LoVo (cell line): ENCODE measurements around the gene LPCAT1.
"Not testable (repeated sequence)": the region's sequence is repeated elsewhere in the genome, so short reads cannot be mapped to it uniquely, and the experiment has no call there.

ENCODE experiments used
- DNase-seq: peaks from one replicate; pipeline ENCODE4 v3.0.0-alpha.2; 2016; ENCODE audit warnings: low spot score

LPCAT1 gene

GRCh38 chr5:1521671-1522600 is 1.8 kb downstream of the LPCAT1 start:
- DNase-seq, result no peak

- no peak for DNase-seq
Observed at GRCh38 chr5:1520791-1521453, 2.8 kb downstream of the LPCAT1 start.

DNA sequence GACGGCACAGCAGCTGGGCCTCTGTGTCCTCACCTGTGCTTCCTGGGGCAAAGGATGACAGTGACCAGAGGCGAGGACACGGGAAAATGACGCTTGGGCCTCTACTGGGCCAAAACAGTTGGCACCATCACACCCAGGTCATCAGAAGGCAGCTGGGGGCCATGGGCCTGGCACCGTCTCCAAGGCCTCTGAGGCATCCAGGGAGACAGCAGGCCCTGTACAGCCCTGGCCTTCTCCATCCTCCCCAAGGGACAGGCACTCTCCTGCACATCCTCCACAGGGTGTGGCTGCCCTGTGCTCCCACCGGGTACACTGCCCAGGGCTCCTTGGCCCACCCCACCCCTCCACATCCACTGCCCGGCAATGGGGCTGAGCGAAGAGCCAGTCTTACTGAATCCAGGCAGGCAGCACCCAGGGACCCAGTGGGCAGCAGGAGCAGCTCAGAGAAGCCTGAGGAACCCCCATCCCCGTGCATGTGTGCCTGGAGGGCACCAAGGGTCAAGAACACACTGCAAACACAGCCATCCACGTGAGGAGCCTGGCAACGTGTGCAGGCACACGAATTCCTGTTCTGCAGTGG is 4.0 kb downstream of the LPCAT1 start:
- no peak for DNase-seq

DNA sequence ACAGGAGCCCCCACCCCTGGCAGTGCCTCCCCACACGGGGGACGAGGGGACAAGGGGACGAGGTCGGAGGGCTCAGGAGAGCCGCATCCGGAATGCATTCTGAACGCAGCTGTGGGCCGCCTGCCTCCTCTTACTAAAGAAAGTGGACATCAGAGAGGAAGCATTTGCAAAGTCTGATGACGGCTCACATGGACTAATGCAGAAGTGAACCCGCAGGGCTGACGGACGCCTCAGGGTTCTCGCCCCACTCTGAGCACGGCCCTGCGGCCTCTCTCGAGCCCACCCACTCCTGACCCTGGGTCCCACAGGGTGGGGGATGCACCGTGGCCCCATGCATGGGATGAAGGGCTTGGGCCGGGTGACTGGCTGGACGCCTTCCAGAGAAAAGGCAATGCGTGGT is 5.9 kb downstream of the LPCAT1 start:
- DNase-seq, result no peak

DNA sequence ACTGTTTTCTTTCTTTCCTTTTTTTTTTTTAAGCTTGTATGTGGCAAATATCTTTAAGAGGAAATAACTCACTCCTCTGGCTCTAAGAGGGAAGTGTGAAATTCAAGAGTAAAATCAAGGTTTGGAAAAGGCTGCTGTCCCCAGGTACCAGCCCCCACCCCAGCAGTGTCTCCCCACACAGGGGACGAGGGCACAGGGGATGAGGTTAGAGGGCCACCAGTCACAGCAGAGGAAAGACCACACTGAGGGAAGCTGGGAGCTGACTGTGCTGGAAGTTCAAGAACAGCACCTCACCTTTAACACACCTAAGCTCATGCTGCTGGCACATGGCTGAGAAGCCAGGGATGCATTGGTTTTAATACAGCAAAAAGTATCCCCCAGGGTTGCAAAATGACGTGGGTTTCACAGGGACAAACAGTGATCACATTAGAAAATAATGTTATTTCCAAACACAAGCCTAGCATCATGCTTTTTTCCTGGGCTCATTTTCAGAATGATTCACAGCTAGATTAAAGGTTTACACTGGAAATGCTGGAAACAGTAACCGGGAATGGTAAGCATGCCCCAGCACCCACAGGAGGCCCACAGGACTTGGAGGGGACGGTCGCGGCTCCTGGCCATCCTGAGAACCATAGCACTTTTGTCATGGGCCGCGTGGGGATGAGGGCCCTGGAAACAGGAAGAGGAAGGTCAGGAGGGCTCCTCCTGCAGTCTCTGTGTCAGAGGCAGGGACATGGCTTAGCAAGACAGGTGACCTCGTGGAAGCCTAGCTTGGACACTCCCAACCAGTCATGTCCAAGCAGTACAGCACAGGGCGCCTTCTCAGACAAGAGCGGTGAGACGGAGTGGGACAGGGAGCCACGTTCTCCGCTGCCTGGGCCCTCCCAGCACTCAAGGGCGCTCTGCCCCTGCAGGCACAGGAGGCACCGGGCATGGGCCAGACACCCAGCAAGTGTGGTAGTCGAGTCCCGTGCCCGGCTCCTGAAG is 6.9 kb downstream of the LPCAT1 start:
- DNase-seq, result no peak

DNA sequence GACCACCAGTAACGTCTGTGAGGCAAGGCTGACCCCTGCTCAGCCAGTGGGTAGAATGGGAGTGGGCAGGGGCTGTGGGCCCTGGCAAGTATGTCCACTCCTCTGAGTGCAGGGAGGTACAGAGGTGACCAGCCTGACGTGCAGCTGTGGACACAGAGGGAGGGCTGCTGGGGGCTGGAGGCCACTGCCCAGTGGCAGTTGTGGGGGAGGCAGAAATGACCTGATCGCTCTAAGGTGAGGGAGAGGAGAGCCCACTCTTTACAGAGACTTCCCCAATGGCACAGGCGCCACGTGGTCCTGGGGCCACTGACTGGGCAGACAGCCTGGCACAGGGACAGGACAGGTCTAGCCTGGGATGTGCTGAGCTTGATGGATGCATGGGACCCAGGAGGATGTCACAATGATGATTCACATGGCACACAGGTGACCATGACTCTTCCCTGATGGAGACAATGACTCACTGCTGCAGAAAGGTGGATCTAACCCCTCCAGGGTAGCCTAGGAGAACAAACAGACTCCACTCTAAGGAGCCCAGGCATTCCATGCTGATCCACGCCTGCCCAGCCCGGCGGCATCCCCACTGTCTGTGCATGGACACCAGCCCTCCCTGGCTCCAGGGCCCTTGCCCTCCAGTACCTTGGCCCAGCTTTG is 7.7 kb downstream of the LPCAT1 start:
- DNase-seq, result peak; percentile 80

GRCh38 chr5:1515311-1515920 is 8.3 kb downstream of the LPCAT1 start:
- no peak for DNase-seq

DNA sequence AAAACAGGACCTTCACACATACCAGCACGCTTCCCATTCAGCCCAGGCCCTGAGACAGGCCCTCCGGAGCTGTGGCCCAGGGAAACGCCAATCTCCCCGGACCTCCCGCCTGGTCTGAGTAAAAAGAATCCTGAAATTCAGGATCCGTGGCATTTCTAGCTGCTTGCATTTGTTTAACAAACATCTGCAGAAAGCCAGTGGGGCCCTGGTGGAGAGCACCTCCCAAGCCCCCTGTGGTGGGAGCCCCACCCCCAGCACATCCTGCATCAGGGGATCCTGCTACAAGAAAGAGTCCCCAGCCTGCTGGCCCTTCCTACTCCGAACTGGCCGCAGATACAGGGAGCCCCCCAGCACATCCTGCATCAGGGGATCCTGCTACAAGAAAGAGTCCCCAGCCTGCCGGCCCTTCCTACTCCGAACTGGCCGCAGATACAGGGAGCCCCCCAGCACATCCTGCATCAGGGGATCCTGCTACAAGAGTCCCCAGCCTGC is 8.9 kb downstream of the LPCAT1 start:
- DNase-seq, result not testable (repeated sequence)

DNA sequence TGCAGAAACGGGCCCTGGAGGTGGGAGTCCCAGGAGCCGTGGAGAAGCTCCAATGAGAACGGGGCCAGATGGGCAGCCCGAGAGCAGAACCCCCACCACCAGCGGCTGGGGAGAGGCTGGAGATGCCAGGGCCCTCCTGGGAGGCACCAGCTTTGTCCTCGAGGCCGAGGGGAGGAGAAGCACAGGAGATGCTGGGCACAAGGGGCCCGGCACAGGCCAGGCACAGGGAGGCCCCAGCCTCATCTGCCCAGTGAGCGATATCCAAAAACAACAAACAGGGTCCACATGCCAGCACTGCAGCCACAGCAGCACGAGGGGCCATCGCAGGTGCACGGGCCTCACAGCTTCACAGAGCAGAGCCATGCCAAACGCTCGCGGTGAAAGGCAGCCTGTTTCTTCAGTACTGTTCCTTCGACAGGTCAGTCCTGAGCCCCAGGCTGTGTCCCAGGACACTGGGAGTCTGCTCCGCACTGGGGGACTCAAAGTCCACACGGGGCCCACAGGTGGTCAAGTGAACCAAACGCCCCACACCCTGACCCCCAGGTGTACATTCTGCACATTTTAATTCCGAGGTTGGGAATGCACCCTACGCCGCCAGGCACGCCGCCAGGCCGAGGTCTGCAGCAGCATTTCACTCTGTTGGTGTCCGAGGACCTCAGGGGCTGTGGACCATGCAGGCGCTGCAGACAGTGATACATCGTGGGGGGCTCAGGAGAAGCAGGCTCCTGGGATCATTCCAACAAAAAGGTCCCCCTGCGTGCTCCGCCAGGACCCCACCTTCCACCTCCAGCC is 9.5 kb downstream of the LPCAT1 start:
- no peak for DNase-seq

DNA sequence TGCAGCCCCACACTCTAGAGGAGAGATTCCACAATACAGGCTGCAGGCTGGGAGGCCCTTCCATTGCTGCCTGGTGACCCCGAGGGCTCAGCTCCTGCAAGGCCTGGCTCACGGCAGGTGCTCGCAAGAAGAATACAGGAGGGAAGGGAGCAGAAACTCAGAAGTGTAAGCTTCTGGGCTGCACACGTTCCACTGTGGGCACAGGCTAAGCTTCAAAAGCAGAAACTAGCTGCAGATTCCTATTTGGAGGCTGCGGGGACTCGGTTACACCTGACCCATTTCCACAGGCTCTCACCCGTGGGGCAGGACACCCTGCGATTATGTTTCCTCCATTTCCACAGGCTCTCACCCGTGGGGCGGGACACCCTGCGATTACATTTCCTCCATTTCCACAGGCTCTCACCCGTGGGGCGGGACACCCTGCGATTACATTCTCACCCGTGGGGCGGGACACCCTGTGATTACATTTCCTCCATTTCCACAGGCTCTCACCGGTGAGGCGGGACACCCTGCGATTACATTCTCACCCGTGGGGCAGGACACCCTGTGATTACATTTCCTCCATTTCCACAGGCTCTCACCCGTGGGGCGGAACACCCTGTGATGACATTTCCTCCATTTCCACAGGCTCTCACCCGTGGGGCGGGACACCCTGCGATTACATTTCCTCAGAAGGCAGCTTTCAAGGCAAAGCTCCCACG is 10.3 kb downstream of the LPCAT1 start:
- no peak for DNase-seq

GRCh38 chr5:1512541-1513291 is 11.0 kb downstream of the LPCAT1 start:
- no peak for DNase-seq

DNA sequence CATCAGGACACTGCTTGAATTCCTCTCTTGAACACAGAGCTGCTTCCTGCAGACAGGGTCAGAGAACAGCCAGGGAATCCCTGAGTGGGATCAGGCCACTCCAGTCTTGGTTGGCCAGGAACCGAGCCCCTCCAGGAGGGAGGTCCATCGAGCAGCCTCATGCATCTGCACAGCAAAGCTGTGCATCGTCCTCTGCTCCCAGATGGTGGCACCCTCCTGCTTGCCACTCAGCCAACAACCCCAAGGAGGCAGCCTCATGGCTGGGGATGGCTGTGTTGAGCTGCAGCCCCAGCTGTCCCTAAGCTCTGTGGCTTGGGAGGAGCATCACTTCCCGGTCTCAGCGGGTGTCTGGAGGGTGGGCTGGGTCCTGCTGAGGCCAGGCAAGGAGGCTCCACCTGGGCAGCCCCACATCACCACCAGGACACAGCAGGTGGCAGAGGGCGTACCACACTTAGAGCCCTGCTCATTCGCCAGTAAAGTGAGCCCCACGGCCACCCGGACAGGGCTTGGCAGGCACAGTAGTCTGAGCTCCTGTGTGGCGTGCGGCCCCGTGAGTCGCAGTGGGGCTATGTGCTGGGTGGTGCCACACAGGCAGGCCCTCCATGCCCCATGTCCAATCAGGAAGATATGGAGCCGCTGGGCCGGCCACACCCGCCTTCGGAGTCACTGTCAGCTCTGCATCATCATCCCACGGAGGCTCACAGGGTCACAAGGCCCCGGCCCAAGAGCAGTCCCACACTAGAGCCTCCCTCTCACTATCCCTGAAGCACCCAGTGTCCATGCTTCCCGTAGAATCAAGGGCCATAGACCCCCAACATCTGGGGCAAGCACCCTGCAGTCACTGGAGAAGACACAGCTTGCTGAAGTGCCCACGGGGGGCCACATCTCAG is 11.9 kb downstream of the LPCAT1 start:
- peak; percentile 59 for DNase-seq

DNA sequence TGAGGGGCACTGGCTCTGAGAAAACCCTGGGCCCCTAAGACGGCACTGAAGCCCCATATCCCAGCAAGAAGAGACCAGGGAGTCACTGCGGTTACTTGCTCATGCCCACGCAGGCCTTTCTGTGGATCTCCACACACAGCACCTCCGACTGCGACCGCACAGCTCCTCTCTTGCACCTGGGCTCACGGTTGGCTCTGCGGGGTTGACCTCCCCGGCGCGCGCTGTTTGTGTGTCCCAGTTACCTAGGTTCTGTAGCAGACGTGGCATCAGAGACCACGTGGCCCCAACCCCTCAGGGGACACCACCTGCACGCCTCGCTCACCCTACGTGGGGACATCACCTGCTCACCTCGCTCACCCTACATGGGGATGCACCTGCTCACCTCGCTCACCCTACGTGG is 12.7 kb downstream of the LPCAT1 start:
- no peak for DNase-seq

DNA sequence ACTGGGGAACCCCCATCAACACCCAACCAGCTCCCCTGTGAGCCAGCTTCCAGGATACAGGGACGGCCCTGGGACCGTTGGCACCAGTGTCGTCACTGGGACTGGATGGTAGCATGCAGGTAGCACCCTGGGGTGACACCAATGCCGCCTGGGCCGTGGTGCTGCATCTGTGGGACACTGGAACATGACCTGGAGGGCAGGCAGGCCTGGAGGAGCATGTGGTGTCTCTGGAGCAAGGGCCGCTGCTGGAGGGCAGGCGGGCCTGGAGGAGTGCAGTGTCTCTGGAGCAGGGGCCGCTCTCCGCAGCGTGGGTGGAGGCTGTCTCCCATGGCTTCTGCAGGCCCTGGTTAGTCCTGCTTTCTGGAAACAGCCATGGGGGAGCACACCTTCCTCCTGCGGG is 13.1 kb downstream of the LPCAT1 start:
- no peak for DNase-seq

DNA sequence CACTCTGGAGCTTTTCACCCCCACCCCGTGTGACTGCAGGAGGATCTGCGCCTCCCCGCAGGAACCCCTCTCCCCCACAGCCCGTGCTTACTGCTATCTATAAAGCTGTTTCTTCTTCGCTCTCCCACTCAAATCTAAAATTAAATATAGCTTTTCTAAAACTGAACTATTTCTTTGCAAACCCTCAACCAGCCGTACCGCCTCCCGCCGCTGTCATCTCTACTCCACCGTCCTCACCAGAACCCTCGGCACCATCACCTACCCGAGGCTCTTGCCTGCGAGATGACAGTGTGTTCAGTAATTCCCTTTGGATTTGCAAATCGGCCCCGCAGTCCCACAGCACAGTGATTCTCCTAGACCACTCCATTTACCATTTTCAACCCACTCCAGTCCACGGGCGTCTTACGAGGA is 13.6 kb downstream of the LPCAT1 start:
- DNase-seq, result no peak

GRCh38 chr5:1509346-1510085 is 14.2 kb downstream of the LPCAT1 start:
- no peak for DNase-seq
